ENCODE results near the gene PRKN. TPM values are rescaled to one million over a fixed set of nuclear protein-coding genes. Genes with fewer than 3 reads are reported as not detected.

The PRKN gene
- total and polyA plus RNA-seq, 2 donors (not counting 1 experiment from before 2014, with no cell fraction given) = 0.43 to 4.6 TPM

DNA sequence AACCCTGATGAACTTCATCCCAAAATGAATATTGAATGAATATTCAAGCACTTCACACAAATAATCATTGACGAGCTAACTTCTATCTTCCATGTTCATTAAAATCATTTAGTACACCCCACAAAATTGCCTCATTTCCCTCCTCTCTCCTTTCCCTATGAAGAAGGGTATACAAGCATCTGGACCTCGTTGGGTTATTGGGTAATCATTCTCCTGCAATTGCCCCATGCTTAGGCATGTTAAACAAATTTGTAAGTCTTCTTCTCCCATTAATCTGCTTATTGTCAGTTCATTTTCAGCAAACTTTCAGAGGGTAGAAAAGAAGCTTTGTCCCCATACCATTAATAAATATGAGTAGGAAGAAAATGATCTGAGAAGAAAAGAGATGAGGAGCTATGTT is 27.6 kb downstream of the PRKN start:
- no peaks in the 10 kb centered on the region for H3K36me3 ChIP-seq (ENCODE audit: control insufficient read depth, insufficient read depth, low read length)
- no peaks in the 10 kb centered on the region for H3K27me3 ChIP-seq (ENCODE audit: control insufficient read depth, insufficient read depth, low read length)
- no peaks in the 10 kb centered on the region for H3K79me2 ChIP-seq (ENCODE audit: control insufficient read depth, insufficient read depth, low read length)
- no peaks in the 10 kb centered on the region for H4K20me1 ChIP-seq (ENCODE audit: control insufficient read depth, extremely low read depth, insufficient read depth, low read length)
- TF ChIP-seq EZH2 (IDR thresholded peaks at IDR 0.05; ENCODE audit: low read length, missing control alignments) (no peak), CTCF (conservative IDR thresholded peaks at IDR 0.05 in 1 of 2, IDR thresholded peaks at IDR 0.05 in 1 of 2; ENCODE audit: low read depth in 1 of 2, low read length in 2 of 2) (no peak)
- no peaks in the 10 kb centered on the region for H3K4me1 ChIP-seq (ENCODE audit: control insufficient read depth, extremely low read depth, insufficient read depth, low read length)
- H2AFZ ChIP-seq (ENCODE audit: low read length) = no peak overlapping the region
- no peak for DNase-seq (ENCODE audit: low read depth in 2 of 2)
- no peak overlapping the region for H3K27ac ChIP-seq (ENCODE audit: insufficient read depth, low read length)
- H3K4me3 ChIP-seq (replicated peaks in 1 of 4; ENCODE audit: control extremely low read depth in 1 of 4, insufficient read depth in 1 of 4, low read depth in 3 of 4, low read length in 4 of 4) = no peak overlapping the region
- H3K9me3 ChIP-seq (ENCODE audit: control insufficient read depth, insufficient read depth, low read depth, low read length) = no peaks in the 10 kb centered on the region
- no peak overlapping the region for H3K9ac ChIP-seq (ENCODE audit: insufficient read depth, low read length)
- H3K4me2 ChIP-seq (ENCODE audit: extremely low read depth, insufficient read depth, low read length) = no peak overlapping the region

- Histone ChIP-seq H3K27ac (ENCODE audit: insufficient read depth, low read length) (no peak overlapping the region), H3K79me2 (ENCODE audit: control insufficient read depth, insufficient read depth, low read length) (no peaks in the 10 kb centered on the region), H4K20me1 (ENCODE audit: control insufficient read depth, extremely low read depth, insufficient read depth, low read length) (no peaks in the 10 kb centered on the region), H2AFZ (ENCODE audit: low read length) (no peak overlapping the region), H3K9ac (ENCODE audit: insufficient read depth, low read length) (no peak overlapping the region), H3K4me1 (ENCODE audit: control insufficient read depth, extremely low read depth, insufficient read depth, low read length) (no peaks in the 10 kb centered on the region), H3K9me3 (ENCODE audit: control insufficient read depth, insufficient read depth, low read depth, low read length) (no peaks in the 10 kb centered on the region), H3K4me2 (ENCODE audit: extremely low read depth, insufficient read depth, low read length) (no peak overlapping the region), H3K4me3 (replicated peaks in 1 of 4; ENCODE audit: control extremely low read depth in 1 of 4, insufficient read depth in 1 of 4, low read depth in 3 of 4, low read length in 4 of 4) (no peak overlapping the region), H3K36me3 (ENCODE audit: control insufficient read depth, insufficient read depth, low read length) (no peaks in the 10 kb centered on the region), H3K27me3 (ENCODE audit: control insufficient read depth, insufficient read depth, low read length) (no peaks in the 10 kb centered on the region)
- TF ChIP-seq CTCF (conservative IDR thresholded peaks at IDR 0.05 in 1 of 2, IDR thresholded peaks at IDR 0.05 in 1 of 2; ENCODE audit: low read depth in 1 of 2, low read length in 2 of 2) (no peak), EZH2 (IDR thresholded peaks at IDR 0.05; ENCODE audit: low read length, missing control alignments) (no peak)
- DNase-seq (ENCODE audit: low read depth in 2 of 2) = no peak
Measured at GRCh38 chr6:162698440-162698839, 29.1 kb downstream of the PRKN start.

DNA sequence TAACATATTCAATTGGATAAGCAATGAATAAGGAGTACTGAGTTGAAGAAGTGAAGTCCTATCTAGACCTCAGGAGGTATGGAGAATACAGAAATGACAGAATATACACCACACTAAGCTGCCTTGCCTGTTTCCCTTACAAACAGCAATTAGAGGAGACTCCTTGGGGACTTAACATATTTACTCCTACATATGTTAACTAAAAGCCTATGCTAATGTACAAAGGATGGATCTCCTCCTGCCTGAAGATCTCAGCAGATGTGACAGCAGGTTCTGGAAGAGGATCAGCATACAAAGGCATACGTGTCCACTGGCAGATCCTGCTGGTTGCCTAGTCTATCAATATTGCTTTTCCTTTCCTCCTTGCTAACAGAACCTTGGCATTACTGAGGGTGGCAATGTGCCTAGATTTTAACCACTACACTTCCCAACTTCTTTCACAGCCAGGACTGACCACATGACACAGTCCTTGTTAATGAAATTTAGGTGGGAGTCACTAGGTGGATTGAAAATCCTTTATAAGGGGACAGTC is 29.6 kb downstream of the PRKN start:
- TF ChIP-seq EZH2 (IDR thresholded peaks at IDR 0.05; ENCODE audit: low read length, missing control alignments) (no peak), CTCF (conservative IDR thresholded peaks at IDR 0.05 in 1 of 2, IDR thresholded peaks at IDR 0.05 in 1 of 2; ENCODE audit: low read depth in 1 of 2, low read length in 2 of 2) (no peak)
- H3K27me3 ChIP-seq (ENCODE audit: control insufficient read depth, insufficient read depth, low read length) = no peaks in the 10 kb centered on the region
- no peak overlapping the region for H2AFZ ChIP-seq (ENCODE audit: low read length)
- no peaks in the 10 kb centered on the region for H3K79me2 ChIP-seq (ENCODE audit: control insufficient read depth, insufficient read depth, low read length)
- DNase-seq (ENCODE audit: low read depth in 2 of 2) = no peak
- H3K4me3 ChIP-seq (replicated peaks in 1 of 4; ENCODE audit: control extremely low read depth in 1 of 4, insufficient read depth in 1 of 4, low read depth in 3 of 4, low read length in 4 of 4) = no peak overlapping the region
- H3K36me3 ChIP-seq (ENCODE audit: control insufficient read depth, insufficient read depth, low read length) = no peaks in the 10 kb centered on the region
- H3K4me2 ChIP-seq (ENCODE audit: extremely low read depth, insufficient read depth, low read length) = no peak overlapping the region
- no peaks in the 10 kb centered on the region for H3K9me3 ChIP-seq (ENCODE audit: control insufficient read depth, insufficient read depth, low read depth, low read length)
- no peaks in the 10 kb centered on the region for H4K20me1 ChIP-seq (ENCODE audit: control insufficient read depth, extremely low read depth, insufficient read depth, low read length)
- H3K9ac ChIP-seq (ENCODE audit: insufficient read depth, low read length) = no peak overlapping the region
- no peak overlapping the region for H3K27ac ChIP-seq (ENCODE audit: insufficient read depth, low read length)
- no peaks in the 10 kb centered on the region for H3K4me1 ChIP-seq (ENCODE audit: control insufficient read depth, extremely low read depth, insufficient read depth, low read length)

Measured in fibroblast of lung (primary cell).